Measurements from ENCODE around the gene PKDREJ. TPM values are rescaled to one million over a fixed set of nuclear protein-coding genes. Genes with fewer than 3 reads are reported as not detected.
"Not testable (repeated sequence)": the region's sequence is repeated elsewhere in the genome, so short reads cannot be mapped to it uniquely, and the experiment has no call there.

PKDREJ gene
- 1 to 10 TPM in 1 of 6 donors, under 1 TPM in 1, not detected in 4; 0.06 to 1.0 TPM for total RNA-seq

- no peaks in the 10 kb centered on the region for H3K36me3 ChIP-seq
- H3K27ac ChIP-seq: peak within 1 kb of the TSS in 1 of 4 donors; percentile 56
- no peaks in the 10 kb centered on the region for H3K27me3 ChIP-seq
- no peaks in the 10 kb centered on the region for H3K9me3 ChIP-seq
- WGBS, 2 donors: 61 to 73% methylated on average over 23 to 29 of the region's 30 CpGs
- ATAC-seq (ENCODE audit: low FRiP score in 2 of 2) (no peak), DNase-seq (no peak)
- TF ChIP-seq EP300 (IDR thresholded peaks at IDR 0.05): no peak
- TF ChIP-seq CTCF (IDR thresholded peaks at IDR 0.05): no peak
- no peak for TF ChIP-seq POLR2A (IDR thresholded peaks at IDR 0.05)
- no peak for TF ChIP-seq POLR2AphosphoS5 (IDR thresholded peaks at IDR 0.05)
- H3K4me1 ChIP-seq: peaks cover 0 to 21% (median 14%) of the 10 kb centered on the region in 4 donors
- H3K4me3 ChIP-seq: peak within 1 kb of the TSS in 3 of 4 donors; percentile 39 to 44 (median 42)
These were observed at the start of gene PKDREJ for GRCh38 chr22:46263216-46263590. Gene PKDREJ, minus strand, starts transcription at chr22:46263343. Its CDS starts 21 bp downstream, at chr22:46263322.

- H3K27me3 ChIP-seq; DNase-seq; H3K4me1 ChIP-seq; H3K4me3 ChIP-seq; H3K9me3 ChIP-seq; H3K27ac ChIP-seq; H3K36me3 ChIP-seq; ATAC-seq (ENCODE audit: low FRiP score in 2 of 2): not testable (repeated sequence)
- WGBS, 2 donors: 90 to 100% methylated on average over 2 of the region's 2 CpGs
These were observed 49.7 kb upstream of the PKDREJ start for GRCh38 chr22:46312848-46313247.

- Histone ChIP-seq H3K4me3 (no peak overlapping the region), H3K27ac (no peak overlapping the region), H3K36me3 (no peaks in the 10 kb centered on the region), H3K4me1 (no peaks in the 10 kb centered on the region), H3K27me3 (no peaks in the 10 kb centered on the region), H3K9me3 (no peaks in the 10 kb centered on the region)
- TF ChIP-seq POLR2A (IDR thresholded peaks at IDR 0.05): no peak
- TF ChIP-seq EP300 (IDR thresholded peaks at IDR 0.05): no peak
- no peak for TF ChIP-seq POLR2AphosphoS5 (IDR thresholded peaks at IDR 0.05)
- TF ChIP-seq CTCF (IDR thresholded peaks at IDR 0.05): no peak
- DNase-seq (no peak), ATAC-seq (ENCODE audit: low FRiP score in 2 of 2) (no peak)
- WGBS, 2 donors: 96 to 97% methylated on average over 2 to 8 of the region's 8 CpGs
These were observed 48.9 kb upstream of the PKDREJ start for GRCh38 chr22:46312056-46312455.

- no peaks in the 10 kb centered on the region for H3K36me3 ChIP-seq
- ATAC-seq (ENCODE audit: low FRiP score in 2 of 2): no peak
These were observed 46.5 kb upstream of the PKDREJ start for GRCh38 chr22:46309526-46310085.

GRCh38 chr22:46308283-46308988 is 45.3 kb upstream of the PKDREJ start:
- Histone ChIP-seq H3K27ac (no peak overlapping the region), H3K27me3 (no peaks in the 10 kb centered on the region), H3K9me3 (no peaks in the 10 kb centered on the region), H3K36me3 (no peaks in the 10 kb centered on the region), H3K4me3 (no peak overlapping the region), H3K4me1 (no peaks in the 10 kb centered on the region)
- WGBS, 2 donors: 92 to 94% methylated on average over 20 to 23 of the region's 23 CpGs
- ATAC-seq (ENCODE audit: low FRiP score in 2 of 2) (no peak), DNase-seq (no peak)
- TF ChIP-seq POLR2AphosphoS5 (IDR thresholded peaks at IDR 0.05) (no peak), POLR2A (IDR thresholded peaks at IDR 0.05) (no peak), CTCF (IDR thresholded peaks at IDR 0.05) (no peak), EP300 (IDR thresholded peaks at IDR 0.05) (no peak)

More at GRCh38 chr22:46309526-46310085, 46.5 kb upstream of the PKDREJ start:
- H3K27me3 ChIP-seq: no peaks in the 10 kb centered on the region
- 94 to 96% methylated on average over 9 to 15 of the region's 15 CpGs for WGBS, 2 donors
- no peak for TF ChIP-seq POLR2AphosphoS5 (IDR thresholded peaks at IDR 0.05)
- no peak for TF ChIP-seq EP300 (IDR thresholded peaks at IDR 0.05)
- no peak for TF ChIP-seq CTCF (IDR thresholded peaks at IDR 0.05)
- TF ChIP-seq POLR2A (IDR thresholded peaks at IDR 0.05): no peak
- no peaks in the 10 kb centered on the region for H3K9me3 ChIP-seq
- no peak overlapping the region for H3K27ac ChIP-seq
- H3K4me1 ChIP-seq: no peaks in the 10 kb centered on the region
- H3K4me3 ChIP-seq: no peak overlapping the region
- DNase-seq: no peak

Data from upper lobe of left lung (tissue), 6 donors.